Middle frontal gyrus (tissue), 1 donor: ENCODE data around the gene PSENEN.

ENCODE experiments used
- DNase-seq: peaks from one replicate; pipeline ENCODE4 v3.0.0-alpha.2; 2015; ENCODE audit warnings: low spot score; ENCODE audit errors: extremely low spot score

PSENEN gene

DNA sequence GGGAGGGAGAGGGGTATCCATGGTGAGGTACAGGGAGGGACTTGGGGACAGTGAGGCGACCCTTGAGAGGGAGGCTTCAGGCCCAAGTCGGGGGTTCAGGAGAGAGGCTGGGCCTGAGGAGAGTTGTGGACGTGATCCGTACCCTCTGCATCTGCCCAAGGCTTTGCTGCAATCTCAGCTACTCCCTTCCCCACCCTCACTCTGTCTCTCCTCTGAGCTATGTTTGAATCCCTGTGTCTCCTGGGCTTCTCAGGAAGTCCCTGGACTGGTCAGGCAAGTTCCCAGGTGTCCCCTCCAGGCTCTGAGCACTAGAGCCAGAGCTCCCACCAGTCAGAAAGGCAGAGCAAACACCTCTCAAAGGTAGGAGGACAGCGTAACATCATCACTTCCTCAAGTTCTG, 4.7 kb downstream of the PSENEN start:
- no peak for DNase-seq

DNA sequence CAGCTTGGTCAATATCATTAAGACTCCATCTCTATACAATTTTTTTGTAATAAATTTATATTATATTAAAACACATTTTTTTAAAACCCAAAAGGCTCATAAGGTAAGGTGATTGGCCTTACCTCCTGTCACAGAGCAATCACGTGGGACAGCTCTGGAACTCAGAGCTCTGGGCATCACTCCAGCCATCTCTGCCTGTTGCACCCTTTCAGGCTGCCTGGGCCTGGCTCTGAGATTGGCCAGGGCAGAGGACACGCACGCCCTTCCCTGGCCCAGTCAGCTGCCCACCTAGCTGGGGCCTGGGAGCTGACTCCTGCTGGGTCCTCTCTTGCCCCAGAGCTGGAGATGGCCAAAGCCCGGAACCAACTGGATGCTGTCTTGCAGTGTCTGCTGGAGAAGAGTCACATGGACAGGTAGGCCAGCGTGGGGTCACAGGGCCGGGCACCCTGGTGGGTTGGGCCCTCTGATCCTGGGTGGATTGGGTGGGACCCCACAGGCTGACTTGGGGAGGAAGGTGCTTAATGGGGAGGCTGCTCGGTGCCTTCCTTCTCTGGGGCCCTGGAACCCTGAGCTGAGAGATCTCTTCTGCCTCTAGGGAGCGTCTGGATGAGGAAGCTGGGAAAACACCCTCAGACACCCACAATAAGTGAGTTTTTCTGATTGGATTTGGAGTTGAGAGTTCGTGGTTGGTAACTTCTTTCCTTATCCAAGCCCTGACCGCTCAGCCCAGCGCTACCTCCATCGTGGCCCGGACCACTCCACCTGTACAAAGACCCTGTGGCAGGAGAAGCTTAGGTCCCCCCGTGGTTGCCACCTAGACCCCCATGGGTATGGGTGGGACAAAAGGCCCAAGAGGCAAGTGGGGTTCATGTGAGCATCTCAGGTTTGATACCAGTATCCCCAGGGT, 6.6 kb downstream of the PSENEN start:
- no peak for DNase-seq

DNA sequence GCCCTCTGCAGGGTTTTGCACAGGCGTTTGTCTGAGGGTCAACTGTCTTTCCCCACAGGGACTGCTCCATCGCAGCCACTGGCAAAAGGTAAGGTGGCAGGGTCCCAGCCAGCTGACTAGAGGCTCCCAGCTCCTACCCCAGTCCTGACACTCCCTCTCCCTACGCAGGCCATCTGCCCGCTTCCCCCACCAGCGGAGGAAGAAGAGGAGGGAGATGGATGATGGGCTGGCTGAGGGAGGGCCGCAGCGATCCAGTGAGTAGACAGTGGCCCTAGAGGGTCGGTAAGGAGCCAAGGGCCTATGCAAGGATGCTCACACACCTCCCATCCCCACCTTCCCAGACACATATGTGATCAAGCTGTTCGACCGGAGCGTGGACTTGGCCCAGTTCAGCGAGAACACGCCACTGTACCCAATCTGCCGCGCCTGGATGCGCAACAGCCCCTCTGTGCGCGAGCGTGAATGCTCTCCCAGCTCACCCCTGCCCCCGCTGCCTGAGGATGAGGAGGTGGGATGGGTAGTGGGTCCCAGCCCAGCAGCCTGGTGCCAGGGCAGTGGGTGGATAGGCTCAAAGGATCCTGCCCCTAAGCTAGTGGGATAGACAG, 7.4 kb downstream of the PSENEN start:
- no peak for DNase-seq

DNA sequence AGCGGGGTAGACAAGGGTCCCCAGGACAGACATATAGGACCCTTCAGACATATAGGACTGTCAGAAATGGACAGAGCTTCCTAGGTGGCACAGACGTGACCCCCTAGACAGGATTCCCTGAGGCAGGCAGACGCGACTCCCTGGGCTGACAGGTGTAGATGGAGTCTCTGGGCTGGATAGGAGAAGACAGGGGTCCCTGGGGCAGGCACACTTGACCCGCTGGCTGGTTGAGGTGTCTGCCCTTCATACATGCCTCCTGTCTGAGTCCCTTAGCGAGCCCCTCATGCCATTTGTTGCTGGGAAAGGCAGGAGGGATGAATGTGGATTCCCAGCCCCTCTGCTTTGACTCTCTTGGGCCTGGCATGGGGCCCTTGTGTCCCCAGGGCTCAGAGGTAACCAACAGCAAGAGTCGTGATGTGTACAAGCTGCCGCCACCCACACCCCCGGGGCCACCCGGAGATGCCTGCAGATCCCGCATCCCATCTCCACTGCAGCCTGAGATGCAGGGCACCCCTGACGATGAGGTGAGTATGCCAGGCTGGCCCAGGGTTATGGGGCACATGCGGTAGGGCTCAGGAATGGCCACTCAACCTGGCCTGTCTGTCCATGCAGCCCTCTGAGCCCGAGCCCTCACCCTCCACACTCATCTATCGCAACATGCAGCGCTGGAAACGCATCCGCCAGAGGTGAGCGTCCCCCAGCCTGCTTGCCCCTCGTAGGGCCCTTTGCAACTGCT, 8.4 kb downstream of the PSENEN start:
- no peak for DNase-seq

DNA sequence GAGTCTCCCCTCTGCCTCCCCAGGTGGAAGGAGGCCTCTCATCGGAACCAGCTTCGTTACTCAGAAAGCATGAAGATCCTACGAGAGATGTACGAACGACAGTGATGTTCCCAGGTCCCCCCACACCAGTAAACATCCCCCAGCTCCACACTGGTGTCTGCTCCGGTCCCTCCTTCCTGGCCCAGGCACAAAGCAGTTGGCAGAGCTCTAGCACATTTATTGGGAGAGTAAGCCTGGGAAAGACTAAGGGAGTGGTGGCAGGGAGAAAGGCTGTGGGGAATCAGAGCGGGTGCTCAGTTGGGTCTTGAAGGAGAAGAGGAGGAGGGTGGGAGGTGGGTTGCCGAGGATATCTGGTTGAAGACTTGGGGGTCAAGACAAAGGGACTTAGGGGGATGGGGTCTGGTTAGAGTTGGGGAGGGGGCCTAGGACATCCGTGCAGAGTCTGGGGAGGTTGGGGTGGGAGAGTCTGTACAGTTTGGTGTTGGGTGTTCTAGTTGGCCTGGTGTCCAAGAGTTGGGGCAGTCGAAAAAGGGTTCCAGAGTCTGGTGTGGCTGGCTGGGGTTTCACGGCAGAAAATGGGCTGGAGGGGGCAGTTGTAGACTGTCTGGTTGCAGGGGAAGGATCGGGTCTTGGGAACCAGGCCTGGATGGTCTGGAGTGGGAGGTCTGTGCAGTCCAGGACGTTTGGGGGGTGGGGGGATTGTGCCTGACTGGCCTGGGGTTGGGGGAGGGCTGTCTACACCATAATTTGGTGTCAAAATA, 9.1 kb downstream of the PSENEN start:
- no peak for DNase-seq

DNA sequence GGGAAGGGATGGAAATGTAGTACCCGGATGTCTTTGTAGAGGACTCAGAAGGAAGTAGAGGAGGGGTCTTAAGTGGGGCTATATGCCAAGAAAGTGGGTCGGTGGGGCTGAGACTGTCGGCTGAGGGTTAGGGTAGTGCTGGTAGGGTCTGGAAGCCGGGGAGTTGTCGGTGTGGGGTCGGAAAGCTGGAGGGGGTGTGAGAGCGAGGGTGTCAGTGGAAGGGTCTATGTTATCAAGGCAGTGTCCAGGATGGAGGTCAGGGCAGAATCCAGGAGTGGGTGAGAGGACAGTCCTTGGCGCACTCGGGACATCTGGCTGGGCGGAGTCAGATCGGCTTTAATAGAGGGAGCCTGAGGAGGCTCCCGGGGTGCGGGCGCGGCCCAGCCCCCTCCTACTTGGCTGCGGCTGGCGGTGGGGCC, 9.7 kb downstream of the PSENEN start:
- no peak for DNase-seq

DNA sequence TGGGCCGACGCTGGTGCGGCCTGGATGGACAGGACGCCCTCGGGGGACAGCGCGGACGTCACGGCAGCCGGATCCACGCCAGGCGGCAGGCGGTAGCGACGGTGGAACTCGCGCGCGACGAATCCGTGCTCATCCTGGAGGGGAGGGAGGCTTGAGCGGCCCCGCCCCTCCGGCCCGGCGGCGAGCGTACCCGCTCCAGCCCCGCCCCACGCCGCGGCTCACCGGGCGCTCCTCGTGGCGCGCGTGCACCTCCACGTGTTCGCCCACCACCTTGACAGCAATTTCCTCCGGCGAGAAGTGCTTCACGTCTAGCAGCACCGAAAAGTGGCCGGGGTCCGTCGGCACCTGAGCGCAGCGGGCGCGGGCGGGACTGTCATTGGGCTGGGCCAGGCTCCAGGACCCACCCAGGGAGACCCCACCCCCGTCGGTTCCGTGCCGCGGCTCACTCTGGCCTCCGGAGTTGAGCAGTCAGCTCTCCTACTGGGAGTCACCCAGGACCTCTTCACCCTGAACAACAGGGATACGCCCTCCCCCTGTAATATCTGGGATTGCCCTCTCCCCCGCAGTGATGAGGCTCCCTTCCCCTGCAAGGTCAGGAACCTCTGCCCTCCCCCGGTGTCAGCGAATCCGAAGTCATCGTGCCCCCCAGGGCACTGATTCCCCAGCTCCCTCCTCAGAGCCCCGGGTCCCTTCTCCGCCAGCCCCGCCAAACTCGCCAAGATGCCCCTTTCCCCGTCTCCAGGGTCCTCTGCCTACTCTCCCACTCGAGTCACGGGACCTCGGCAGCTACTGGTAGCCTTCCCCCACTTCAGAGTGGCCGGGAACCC, 10.3 kb downstream of the PSENEN start:
- no peak for DNase-seq

DNA sequence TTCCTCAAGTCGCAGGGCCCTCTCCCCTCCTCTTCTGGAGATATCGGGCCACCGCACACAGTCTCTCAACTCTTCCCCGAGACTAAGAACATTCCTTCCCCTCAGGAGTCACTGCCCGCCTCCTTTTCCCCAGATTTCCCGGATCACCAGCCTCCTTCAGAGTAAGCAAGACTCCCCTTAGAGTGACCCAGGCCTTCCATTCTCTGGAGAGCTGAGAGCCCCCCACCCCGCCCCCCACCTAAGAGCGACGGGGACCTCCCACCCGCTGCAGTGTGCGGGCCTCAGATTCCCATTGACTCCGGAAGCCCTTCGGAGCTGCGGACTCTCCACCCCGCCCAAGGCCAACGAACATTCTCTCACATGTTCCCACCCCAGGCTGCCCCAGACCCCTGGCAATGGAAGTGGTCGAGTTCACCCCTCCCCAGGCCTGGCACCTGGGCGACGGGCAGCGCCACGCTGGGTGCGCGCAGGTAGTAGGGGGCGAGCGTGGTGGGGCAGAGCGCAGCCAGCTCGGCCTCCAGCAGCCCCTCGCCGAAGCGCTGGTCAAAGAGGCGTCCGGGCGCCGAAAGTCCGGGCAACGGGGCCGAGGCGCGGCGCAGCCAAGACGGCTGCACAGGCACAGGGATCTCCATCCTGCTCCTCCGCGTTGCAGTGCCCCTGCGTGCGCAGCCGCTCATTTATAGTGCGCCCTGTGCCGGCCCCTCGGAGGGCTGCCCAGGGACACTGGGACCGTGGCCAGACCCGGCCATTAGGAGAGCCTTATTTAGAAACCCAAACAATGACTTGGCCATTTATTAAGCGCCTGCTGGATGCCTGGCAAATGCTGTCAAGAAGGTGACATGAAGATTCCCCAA, 11.2 kb downstream of the PSENEN start, which contains the start of gene HSPB6:
Gene HSPB6 (minus strand): TSS at position 653 of the 854 bp plus-strand sequence. CDS start 21 bp downstream, at position 632.
- no peak for DNase-seq

DNA sequence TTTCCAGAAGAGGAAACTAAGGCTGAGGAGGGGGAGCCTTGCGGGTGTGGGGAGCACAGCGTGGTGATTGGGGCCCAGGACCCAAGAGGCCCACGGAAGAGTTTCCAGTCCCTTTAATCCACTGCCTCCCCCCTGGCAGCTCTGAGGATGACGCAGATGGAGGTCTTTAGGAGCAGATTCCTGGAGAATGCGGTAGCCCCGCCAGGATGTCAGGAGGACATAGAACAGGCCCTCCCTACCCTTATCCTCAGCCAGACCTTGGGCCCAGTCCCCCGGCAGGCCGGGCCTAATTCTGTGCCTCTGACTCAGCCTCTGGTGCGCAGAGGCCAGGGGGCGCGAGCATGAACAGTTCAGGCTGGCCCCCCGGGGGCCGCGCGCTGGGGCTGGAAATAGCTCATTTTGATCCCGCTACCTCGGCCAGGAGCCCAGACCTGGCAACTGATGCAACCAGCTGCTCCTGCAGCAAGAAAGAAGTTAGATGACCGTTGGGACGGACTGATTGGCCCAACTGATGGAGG, 11.8 kb downstream of the PSENEN start:
- DNase-seq = no peak

DNA sequence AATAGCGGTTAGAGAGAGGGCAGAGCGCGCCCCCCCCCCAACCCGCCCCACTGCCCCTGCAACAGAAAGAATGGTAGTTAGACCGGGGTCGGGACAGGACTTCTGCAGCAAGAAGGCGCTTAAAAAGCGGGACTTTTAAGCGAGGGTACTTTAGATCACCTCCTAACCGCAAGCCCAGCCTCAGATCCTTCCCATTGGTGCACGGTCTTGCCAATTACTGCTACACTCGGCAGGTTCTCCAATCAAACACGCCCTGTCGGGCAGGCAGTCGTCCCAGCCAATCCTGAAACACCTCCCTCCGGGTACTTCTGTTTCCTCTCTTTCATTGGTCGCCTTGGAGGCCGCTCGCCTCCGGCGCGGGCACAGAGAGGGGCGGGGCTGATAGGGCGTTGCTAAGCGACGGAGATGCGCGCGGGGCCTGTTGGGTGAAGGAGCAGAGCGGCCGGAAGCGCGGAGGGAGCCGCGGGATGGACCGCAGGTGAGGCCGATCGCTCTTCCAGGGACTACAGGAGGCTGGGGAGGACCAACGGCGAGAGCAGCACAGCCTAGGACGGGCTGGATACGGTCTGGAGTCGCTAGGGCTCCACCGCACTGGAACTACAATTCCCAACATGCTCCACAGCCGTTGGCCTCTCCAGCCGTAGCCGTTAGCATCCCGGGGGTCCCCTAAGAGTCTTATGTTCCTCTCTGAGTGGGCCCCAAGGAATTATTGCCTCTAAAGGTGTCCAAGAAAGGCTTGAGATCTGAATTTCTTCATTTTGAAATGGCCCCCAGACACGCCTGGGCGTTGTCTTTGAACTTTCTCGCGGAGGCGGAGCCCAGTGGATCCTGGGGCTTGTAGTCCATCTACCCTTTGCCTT, 12.5 kb downstream of the PSENEN start, which contains the start of gene PROSER3:
Gene PROSER3 (plus strand): TSS at position 428 of the 860 bp plus-strand sequence. CDS start 40 bp downstream, at position 468.
- peak; percentile 97 for DNase-seq

DNA sequence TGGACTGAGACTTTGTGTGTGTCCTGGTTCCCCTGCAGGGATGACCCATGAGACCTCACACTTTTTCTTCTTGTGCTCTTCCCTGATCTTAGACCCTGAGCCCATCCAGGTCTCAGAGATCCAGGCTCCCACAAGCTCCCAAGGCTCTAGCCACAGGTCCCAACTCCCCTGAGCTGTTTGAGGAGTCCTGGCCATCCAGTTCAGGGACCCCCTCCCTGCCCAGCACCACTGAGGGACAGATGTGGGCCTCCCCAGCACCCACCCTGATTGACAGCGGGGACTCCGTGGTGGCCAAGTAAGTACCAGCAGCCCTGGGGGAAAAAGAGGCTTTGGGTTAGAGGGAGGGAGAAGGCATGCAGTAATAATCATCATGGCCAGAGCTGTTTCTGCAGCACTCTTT, 14.2 kb downstream of the PSENEN start:
- DNase-seq = no peak

DNA sequence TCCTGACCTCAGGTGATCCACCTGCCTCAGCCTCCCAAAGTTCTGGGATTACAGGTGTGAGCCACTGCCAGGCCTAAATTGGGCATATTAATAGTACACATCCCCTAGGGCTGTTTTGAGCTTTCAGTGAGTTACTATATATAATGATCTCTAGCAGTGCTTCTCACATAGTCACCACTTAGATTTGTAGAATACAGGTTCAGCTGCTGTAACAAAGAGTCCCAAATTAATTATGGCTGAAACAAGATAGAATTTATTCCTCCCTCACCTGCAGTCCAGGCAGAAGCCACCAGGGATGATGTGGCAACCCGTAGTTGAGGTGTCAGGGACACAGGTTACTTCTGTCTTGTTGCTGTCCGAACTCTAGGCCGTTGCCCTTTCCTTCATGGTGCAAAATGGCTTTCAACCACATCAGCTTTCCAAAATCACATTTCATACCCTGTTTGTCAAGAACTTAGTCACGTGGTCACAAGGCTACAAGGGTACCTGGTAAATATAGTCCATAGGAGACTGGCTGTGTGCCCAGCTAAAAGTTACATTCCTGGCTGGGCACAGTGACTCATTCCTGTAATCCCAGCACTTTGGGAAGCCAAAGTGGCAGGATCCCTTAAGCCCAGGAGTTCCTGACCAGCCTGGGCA, 15.4 kb downstream of the PSENEN start:
- DNase-seq = no peak

DNA sequence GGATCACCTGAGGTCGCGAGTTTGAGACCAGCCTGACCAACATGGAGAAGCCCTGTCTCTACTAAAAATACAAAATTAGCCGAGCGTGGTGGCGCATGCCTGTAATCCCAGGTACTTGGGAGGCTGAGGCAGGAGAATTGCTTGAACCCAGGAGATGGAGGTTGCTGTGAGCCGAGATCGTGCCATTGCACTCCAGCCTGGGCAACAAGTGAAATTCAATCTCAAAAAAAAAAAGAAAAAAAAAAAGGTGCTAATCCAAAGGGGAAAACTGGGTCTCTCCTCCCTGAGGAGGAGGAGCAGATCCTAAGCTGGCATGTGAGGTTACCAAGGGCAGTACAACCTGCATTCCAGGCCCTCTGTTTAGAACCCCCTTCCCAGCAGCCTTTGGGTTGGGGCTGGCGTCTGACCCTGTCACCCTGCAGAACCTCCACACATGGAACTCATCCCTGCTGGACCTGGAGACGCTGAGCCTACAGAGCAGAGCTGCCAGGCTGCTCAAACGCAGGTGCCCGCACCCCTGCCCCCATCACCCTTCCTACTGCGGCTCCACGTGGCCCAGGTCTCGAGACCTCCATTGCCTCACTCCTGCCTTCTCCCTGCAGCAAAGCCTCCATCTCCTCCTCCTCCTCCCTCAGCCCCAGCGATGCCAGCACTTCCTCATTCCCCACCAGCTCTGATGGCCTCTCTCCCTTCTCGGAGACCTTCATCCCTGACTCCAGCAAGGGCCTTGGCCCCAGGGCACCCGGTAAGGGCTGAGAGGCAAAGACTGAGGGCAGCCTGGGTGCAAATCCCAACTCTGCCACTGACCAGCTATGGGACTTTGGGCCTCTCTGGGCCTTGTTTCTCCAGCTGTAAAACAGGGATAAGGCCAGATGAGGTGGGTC, 19.2 kb downstream of the PSENEN start:
- no peak for DNase-seq

DNA sequence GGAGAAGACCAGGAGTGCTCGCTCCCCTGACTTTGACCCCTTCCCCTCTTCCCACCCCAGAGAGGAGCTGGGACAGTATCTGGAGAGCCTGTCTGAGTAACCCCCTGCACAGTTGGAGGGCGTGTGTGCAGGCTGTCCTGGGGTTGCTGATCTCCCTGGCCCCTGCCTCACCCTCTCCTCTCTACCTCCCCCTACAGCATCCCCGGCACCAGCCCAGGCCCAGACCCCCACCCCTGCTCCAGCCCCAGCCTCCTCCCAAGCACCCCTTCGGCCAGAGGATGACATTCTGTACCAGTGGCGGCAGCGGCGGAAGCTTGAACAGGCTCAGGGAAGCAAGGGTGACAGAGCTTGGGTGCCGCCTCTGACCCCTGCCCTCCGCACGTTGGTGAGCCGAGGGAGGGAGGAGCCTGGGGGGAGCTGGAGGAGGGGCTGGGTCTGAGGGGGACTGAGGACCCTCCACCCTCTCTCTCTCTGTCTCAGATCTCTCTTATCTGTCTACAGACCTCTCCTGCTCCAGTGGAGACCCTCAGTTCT, 21.2 kb downstream of the PSENEN start:
- no peak for DNase-seq

DNA sequence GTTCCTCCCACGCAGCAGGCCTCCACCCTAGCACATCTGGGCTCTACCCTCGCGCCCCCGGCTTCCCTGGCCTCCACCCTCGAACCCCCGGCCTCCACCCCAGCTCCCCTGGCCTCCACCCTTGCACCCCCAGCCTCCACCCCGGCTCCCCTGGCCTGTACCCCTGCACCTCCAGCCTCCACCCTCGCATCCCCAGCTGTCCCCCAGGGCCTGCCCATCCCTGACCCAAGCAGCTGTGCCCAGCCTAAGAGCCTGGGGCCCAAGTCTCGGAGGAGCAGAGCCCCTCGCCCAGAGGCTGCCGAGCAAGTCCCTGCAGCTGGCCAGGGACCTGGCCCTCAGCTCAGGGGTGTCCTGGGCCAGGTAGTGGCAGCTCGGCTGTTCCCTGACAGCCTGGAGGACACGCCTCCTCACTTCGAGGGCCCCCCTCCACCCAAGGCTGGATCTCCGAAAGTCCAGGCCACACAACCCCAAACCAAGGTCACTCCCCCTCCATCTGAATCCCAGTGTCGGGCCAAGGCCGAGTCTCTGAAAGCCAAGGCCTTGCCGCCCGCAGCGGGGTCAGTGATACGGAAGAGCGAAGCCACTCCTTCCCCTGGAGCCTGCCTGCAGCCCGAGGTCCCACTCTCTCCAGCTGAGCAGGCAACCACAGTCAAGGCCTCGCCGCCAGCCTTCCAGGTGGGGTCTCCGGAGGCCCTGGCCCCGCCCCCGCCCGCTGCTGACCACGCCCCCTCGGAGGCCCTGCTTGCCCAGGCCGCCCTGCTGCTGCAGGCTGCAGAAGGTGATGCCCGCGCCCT, 22.0 kb downstream of the PSENEN start:
- no peak for DNase-seq

DNA sequence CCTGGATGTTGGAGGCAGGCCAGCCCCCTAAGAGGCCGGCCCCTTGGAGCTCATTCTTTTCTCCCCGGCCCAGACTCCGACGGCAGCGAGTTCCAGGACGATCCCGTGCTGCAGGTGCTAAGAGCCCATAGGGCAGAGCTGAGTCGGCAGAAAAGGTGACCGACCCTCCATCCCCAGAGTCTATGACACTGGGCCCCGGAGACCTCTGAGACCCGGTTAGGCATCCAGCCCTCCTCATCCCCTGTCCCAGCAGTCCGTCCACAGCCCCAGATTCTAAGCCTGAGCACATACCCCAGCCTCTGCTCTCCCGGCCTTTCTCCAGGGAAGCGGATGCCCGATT, 22.6 kb downstream of the PSENEN start:
- DNase-seq = no peak
